Epithelial cell of prostate (primary cell): ENCODE measurements around the gene MAP3K6.

ENCODE experiments used
- DNase-seq: peaks from one replicate; pipeline ENCODE4 v3.0.0-alpha.2; 2011; ENCODE audit warnings: low read depth, low spot score
- H3K27ac ChIP-seq: fragments of 450-650 bp; 2 replicates; pipeline ENCODE4 v1.5.1; 2017; ENCODE audit warnings: mild to moderate bottlenecking

Gene MAP3K6

GRCh38 chr1:27380224-27380623, 13.5 kb upstream of the MAP3K6 start:
- H3K27ac ChIP-seq, result no peak overlapping the region
- no peak for DNase-seq

DNA sequence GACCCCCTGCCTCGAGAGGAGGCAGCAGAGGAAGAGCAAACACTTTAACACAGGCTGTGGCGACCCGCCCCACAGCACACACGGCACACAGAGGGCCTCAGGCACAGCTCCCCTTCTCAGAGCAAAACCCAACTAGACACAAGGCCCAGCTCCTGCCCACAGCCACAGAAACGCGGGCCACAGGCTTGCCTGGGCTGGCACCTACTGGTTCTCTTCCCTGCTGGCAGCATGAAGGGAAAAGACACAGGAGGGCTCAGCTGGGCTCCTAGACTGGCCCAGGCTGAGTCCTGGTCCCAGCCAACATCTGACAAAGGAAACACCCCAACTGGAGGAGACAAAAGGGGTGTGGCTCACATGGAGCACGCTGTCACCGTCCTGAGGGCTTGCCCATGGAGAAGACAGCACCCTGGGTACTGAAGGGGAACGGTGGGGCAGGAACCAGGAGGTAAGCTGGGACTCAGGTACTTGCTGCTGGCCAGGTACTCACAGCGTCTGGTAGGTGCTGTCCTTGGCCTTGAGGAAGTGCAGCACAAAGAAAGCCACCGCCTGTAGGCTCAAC, 12.9 kb upstream of the MAP3K6 start:
- no peak for DNase-seq
- no peak overlapping the region for H3K27ac ChIP-seq

GRCh38 chr1:27377760-27378495, 11.2 kb upstream of the MAP3K6 start:
- H3K27ac ChIP-seq, result no peak overlapping the region
- no peak for DNase-seq

GRCh38 chr1:27374362-27375086, 7.8 kb upstream of the MAP3K6 start, which contains the start of gene FCN3:
Gene FCN3, minus strand, starts transcription at chr1:27374824. Its CDS starts 6 bp downstream, at chr1:27374818.
- H3K27ac ChIP-seq, result no peak within 1 kb of the TSS
- DNase-seq, result no peak

DNA sequence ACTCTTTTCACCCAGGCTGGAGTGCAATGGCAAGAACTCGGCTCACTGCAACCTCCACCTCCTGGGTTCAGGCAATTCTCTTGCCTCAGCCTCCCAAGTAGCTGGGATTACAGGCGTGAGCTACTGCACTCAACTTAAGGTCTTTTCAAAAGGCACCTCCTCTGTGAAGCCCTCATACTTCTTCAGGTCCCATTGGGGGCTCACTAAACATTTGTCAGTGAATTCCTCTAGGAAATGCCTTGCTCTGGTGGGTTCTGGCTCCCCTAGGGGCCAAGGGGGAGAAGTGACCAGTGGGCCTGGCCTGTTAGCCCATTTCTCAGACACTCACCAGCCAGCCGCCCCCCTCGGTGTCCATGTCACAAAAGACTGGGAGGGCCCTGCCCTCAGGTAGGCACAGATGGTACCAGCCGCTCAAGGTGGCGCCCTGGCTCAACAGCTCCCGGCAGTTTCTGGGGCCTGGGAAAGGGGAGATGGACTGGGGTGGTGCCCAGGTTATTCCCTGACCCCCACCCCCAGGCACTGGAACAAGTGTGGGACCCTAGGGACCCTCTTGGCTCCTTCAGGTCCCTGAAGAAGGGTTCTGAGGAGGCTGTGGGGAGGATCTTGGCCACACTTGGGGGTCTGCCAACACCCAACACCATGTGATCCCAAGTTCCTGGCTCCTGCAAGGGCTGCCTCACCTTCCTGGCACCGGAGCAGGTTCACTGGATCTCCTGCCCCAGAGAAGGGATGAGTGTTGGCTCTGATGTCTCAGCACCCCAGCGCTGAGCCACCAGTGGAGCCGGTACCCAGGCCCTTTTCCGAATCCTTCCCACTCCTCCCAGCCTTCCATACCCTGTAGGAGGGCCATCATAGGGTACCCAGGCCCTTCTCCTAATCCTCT, 6.3 kb upstream of the MAP3K6 start:
- DNase-seq, result no peak
- H3K27ac ChIP-seq, result no peak overlapping the region

GRCh38 chr1:27372022-27372807, 5.5 kb upstream of the MAP3K6 start:
- no peak for DNase-seq
- no peak overlapping the region for H3K27ac ChIP-seq

DNA sequence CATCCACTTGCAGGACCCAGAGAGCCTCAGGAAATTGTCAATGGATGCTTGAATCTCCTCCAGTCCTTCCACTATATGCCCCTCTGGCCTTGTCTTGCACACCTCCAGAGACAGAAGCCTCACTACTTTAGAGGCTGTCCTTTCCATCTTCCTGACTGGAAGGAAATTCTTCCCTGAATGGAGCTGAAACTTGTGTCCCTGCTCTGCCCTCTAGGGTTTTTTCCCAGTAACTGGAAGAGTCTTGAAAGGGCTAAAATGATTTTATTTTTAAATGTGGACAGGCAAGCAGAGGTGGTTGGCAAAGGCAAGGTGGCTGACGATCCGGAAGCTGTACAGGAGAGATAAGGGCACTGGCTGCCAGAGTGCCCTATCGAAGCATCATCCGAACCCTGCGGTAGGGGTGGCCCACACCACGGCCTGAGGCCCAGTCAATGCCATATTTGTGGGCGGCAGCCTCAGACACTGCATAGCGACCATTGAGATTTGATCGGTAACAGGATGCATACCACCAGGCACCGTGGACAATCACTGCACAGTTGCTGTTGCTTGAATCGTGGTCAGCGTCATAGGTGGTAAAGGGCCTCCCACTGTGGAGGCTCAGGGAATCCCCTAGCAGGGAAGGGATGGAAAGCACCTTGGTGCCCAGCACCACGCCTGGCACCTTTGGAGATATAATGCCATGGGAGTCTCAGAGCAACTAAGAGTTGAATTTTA, 2.3 kb upstream of the MAP3K6 start:
- no peak for DNase-seq
- no peak overlapping the region for H3K27ac ChIP-seq

- peak overlapping the region; percentile 95 for H3K27ac ChIP-seq
- DNase-seq, result no peak
Observed at GRCh38 chr1:27367160-27367650, 444 bp upstream of the MAP3K6 start.

DNA sequence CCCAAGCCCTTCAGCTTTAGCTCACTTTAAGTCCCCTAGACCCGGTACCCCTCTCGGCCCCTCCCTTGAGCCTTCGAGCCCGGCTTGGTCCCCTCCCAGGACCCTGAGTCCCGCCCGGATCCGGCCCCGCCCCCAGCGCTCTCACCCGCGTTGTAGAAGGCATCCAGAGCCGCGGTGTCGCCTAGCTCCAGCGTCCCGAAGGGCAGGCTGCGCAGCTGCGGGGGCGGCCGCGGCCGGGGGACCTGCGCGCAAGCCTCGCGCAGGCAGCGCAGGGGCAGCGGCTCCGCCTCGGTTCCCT, 699 bp downstream of the MAP3K6 start:
- H3K27ac ChIP-seq, result peak overlapping the region; percentile 95

GRCh38 chr1:27365372-27366112, 1.2 kb downstream of the MAP3K6 start:
- H3K27ac ChIP-seq, result peak overlapping the region; percentile 95
- no peak for DNase-seq

More for the DNA sequence above, 699 bp downstream of the MAP3K6 start:
- no peak for DNase-seq

GRCh38 chr1:27364696-27365371, 1.9 kb downstream of the MAP3K6 start:
- H3K27ac ChIP-seq, result peak overlapping the region; percentile 95
- DNase-seq, result no peak

DNA sequence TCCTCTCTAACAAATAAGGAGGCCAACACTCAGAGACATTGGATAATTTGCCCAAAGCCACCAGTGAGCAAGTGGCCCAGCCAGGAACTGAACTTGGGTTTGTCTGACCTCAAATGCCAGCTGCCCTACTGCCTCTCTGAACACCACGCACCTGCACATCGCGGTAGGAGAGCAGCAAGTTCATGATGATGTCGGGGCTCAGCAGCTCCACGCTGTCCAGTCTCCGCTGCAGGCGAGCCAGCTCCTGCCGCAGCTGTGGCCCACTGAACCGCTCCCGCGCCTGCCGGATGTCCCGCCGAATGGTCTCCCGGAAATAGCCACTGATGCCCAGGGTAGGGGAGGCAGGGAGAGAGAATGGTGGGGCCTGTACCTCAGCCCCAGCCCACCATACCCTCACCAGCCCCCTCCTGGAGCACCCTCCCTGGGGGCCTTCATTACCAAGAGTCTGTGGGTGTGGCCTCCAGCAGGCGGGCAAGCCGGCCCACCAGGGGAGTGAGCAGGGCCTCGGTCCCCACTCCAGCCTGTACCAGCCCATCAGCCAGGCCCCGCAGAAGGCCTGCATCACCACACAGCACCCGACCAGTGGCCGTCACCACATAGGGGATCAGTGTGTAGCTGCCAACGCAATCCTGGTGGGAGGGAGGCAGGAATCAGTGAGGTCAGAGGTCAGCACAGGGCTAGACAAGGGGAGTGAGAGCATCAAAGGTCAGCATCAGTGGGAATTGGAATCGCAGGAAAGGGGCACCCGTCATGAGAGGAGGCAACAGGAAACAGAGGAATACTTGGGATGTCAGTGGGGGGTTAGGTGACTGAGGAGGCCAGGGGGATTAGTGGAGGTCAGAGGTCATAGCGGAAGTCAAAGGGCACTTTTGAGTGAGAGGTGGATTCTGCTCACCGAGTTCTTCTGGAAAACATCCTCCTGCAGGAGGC, 2.7 kb downstream of the MAP3K6 start:
- DNase-seq, result no peak
- no peak overlapping the region for H3K27ac ChIP-seq

GRCh38 chr1:27361553-27361952, 5.2 kb downstream of the MAP3K6 start:
- H3K27ac ChIP-seq, result no peak overlapping the region
- DNase-seq, result no peak

GRCh38 chr1:27361044-27361402, 5.7 kb downstream of the MAP3K6 start:
- DNase-seq, result no peak
- no peak overlapping the region for H3K27ac ChIP-seq

DNA sequence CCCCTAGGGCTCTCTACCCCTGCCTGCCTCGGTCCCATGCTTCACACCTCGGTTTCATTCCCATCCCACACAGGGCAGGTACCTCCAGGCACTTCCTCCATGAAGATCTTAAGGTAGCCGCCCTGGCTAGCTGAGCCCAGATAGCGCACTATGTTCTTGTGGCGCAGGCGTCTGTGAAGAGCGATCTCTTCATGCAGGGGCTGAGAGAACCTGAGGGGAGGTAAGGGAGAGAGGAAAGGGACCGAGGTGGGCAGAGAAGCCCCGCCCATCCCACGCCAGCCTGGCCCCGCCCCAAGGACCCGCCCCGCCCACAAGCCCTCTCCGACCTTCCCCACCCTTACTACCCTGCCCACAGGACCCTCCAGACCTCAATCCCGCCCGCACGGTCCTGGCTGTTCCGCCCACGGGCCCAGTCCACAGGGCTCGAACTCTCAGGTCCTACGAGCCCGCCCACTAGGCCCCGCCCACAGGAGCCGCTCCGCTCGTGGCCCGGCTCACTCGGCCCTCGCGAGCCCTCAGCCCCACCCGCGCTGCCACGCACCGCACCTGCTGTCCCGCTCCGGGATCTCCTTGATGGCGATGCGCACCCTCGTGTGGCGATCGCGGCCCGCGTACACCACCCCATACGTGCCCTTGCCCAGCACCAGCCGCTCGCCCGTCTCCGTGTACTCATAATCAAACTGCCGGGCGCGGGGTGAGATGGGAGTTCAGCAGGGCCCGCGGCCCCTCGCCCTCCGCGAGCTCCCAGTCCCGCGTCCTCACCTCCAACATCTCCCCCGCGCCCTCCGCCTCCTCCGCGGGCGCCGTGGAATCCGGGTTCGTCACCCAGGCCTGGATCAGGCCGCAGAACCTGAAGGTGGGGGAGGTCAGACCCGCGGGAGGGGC, 6.4 kb downstream of the MAP3K6 start:
- no peak for DNase-seq

DNA sequence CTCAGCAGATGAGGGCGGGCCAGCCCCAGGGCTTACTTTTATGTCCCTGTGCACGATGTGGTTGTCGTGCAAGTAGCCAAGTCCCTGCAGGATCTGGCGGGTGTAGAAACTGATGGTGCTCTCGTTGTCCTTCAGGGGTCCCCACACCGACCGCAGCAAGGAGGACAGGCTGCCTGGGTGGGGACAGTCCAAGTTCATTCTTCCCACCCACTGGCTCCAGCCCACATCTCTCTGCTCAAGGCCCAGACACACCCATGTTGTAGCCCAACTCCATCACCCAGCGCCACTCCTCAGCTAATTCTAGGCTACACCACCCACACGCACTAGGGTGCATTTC, 7.0 kb downstream of the MAP3K6 start:
- no peak for DNase-seq
- no peak overlapping the region for H3K27ac ChIP-seq

More for the DNA sequence above, 6.4 kb downstream of the MAP3K6 start:
- no peak overlapping the region for H3K27ac ChIP-seq
